Fibroblast of lung (primary cell): Measurements from ENCODE around the gene LRRC10B. TPM values are rescaled to one million over a fixed set of nuclear protein-coding genes. Genes with fewer than 3 reads are reported as not detected.
A peak's percentile ranks its signal among the peaks of the same experiment; 100 is the strongest.

ENCODE experiments used
- DNase-seq, 2 donors: peaks; one replicate each; pipeline versions ENCODE4 v3.0.0 to v3.0.0-alpha.2; 2010; ENCODE audit warnings: low read depth in 2 of 2
- H2AFZ ChIP-seq: 2 replicates; pipeline ENCODE4 v1.5.1; 2012; ENCODE audit warnings: low read length, control low read depth, inconsistent platforms
- H3K27ac ChIP-seq: 2 replicates; pipeline ENCODE4 v1.5.1; 2011; ENCODE audit warnings: low read length, control low read depth; ENCODE audit not compliant: insufficient read depth
- H3K27me3 ChIP-seq: 2 replicates; pipeline ENCODE4 v1.5.1; 2011; ENCODE audit warnings: mild to moderate bottlenecking, low read length; ENCODE audit not compliant: control insufficient read depth, insufficient read depth
- H3K36me3 ChIP-seq: 2 replicates; pipeline ENCODE4 v1.5.1; 2011; ENCODE audit warnings: low read length; ENCODE audit not compliant: control insufficient read depth, insufficient read depth
- H3K4me1 ChIP-seq: 2 replicates; pipeline ENCODE4 v1.5.1; 2011; ENCODE audit warnings: low read length; ENCODE audit not compliant: control insufficient read depth, insufficient read depth; ENCODE audit errors: extremely low read depth
- H3K4me2 ChIP-seq: 2 replicates; pipeline ENCODE4 v1.5.1; 2011; ENCODE audit warnings: low read length, control low read depth; ENCODE audit not compliant: insufficient read depth; ENCODE audit errors: extremely low read depth
- H3K4me3 ChIP-seq, 4 experiments: fragments of 200-600 bp in 1 of 4; sonication (generic) in 1 of 4; replicated peaks in 1 of 4; 2 replicates each; pipeline ENCODE4 v1.5.1; 2011 to 2016; ENCODE audit warnings: low read length in 4 of 4, low read depth in 3 of 4, mild to moderate bottlenecking in 3 of 4, control low read depth in 2 of 4, inconsistent platforms in 1 of 4, mixed read lengths in 1 of 4; ENCODE audit not compliant: insufficient read depth in 1 of 4; ENCODE audit errors: control extremely low read depth in 1 of 4
- H3K79me2 ChIP-seq: 2 replicates; pipeline ENCODE4 v1.5.1; 2012; ENCODE audit warnings: mild to moderate bottlenecking, low read length, inconsistent platforms; ENCODE audit not compliant: control insufficient read depth, insufficient read depth
- H3K9ac ChIP-seq: 2 replicates; pipeline ENCODE4 v1.5.1; 2011; ENCODE audit warnings: mild to moderate bottlenecking, low read length, control low read depth; ENCODE audit not compliant: insufficient read depth
- H3K9me3 ChIP-seq: 2 replicates; pipeline ENCODE4 v1.5.1; 2012; ENCODE audit warnings: low read depth, low read length; ENCODE audit not compliant: control insufficient read depth, insufficient read depth
- H4K20me1 ChIP-seq: 2 replicates; pipeline ENCODE4 v1.5.1; 2011; ENCODE audit warnings: low read length; ENCODE audit not compliant: control insufficient read depth, insufficient read depth; ENCODE audit errors: extremely low read depth
- EZH2 ChIP-seq: IDR thresholded peaks from 2 replicates; pipeline ENCODE4 v1.5.1; 2012; ENCODE audit warnings: low read length, control low read depth, mild to moderate bottlenecking; ENCODE audit errors: missing control alignments
- polyA plus RNA-seq, 2 donors: library from polyadenylated mRNA; depleted of rRNA in 1 of 2; stranded (reverse) in 1 of 2; unstranded in 1 of 2; fragments of >200 nt; gene quantifications; 2 replicates each; pipeline ENCODE4 v1.2.1, GENCODE V29; 2011 to 2012; ENCODE audit warnings: missing spikeins in 1 of 2
- total RNA-seq: library from RNA; depleted of rRNA; stranded (reverse); fragments of >200 nt; gene quantifications from 2 replicates; pipeline ENCODE4 v1.2.1, GENCODE V29; 2014
- TF ChIP-seq, protein P1 (sequence below), 2 donors: IDR thresholded peaks in 1 of 2; conservative IDR thresholded peaks in 1 of 2; 1 replicate in 1 of 2; 2 replicates in 1 of 2; pipeline ENCODE4 v1.5.1; 2011 to 2012; ENCODE audit warnings: low read length in 2 of 2, control low read depth in 1 of 2, inconsistent platforms in 1 of 2, low read depth in 1 of 2, mild to moderate bottlenecking in 1 of 2

The LRRC10B gene
- total and polyA plus RNA-seq, 2 donors (not counting 1 experiment from before 2014, with no cell fraction given) = 0.17 TPM; not detected in 1

DNA sequence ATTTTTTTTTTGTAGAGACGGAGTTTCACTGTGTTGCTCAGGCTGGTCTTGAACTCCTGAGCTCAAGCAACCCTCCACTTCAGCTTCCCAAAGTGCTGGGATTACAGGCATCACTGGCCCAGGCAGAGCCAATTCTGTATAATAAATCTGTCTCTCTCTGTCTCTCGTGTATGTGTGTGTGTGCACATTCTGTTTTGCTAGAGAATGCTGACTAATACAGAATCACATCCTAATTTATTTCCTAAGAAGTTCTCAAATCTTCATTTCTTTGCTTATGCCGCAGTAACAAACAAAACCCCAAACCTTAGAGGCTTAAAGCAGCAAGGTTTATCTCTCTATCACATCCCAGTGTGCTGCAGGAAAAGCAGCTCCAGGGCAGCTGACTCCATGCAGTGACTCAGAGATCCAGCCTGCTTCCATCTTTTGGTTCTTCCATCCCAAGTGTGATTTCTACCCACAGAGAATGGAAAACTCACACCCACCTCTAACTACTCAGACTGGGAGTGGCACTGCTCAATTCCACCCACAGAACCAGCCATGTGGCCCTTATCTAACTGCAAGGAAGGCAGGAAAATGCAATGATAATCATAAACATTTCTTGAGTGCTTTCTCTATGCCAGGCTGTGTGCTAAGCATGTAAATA is 35.1 kb upstream of the LRRC10B start:
- no peak for TF ChIP-seq EZH2
- TF ChIP-seq, protein P1, sequence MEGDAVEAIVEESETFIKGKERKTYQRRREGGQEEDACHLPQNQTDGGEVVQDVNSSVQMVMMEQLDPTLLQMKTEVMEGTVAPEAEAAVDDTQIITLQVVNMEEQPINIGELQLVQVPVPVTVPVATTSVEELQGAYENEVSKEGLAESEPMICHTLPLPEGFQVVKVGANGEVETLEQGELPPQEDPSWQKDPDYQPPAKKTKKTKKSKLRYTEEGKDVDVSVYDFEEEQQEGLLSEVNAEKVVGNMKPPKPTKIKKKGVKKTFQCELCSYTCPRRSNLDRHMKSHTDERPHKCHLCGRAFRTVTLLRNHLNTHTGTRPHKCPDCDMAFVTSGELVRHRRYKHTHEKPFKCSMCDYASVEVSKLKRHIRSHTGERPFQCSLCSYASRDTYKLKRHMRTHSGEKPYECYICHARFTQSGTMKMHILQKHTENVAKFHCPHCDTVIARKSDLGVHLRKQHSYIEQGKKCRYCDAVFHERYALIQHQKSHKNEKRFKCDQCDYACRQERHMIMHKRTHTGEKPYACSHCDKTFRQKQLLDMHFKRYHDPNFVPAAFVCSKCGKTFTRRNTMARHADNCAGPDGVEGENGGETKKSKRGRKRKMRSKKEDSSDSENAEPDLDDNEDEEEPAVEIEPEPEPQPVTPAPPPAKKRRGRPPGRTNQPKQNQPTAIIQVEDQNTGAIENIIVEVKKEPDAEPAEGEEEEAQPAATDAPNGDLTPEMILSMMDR (conservative IDR thresholded peaks at IDR 0.05 in 1 of 2, IDR thresholded peaks at IDR 0.05 in 1 of 2; ENCODE audit: low read depth in 1 of 2, low read length in 2 of 2) = no peak
- H3K4me1 ChIP-seq = no peaks in the 10 kb centered on the region
- H3K27ac ChIP-seq = no peak overlapping the region
- H3K27me3 ChIP-seq = no peaks in the 10 kb centered on the region
- H3K9ac ChIP-seq = no peak overlapping the region
- H2AFZ ChIP-seq = no peak overlapping the region
- DNase-seq = peak in 1 of 2 donors; percentile 64
- no peak overlapping the region for H3K4me2 ChIP-seq
- no peaks in the 10 kb centered on the region for H3K79me2 ChIP-seq
- H3K9me3 ChIP-seq = no peaks in the 10 kb centered on the region
- peaks cover 1% of the 10 kb centered on the region for H3K36me3 ChIP-seq
- no peaks in the 10 kb centered on the region for H4K20me1 ChIP-seq
- no peak overlapping the region for H3K4me3 ChIP-seq

- no peak overlapping the region for H3K27ac ChIP-seq
- no peak overlapping the region for H3K9ac ChIP-seq
- DNase-seq = no peak
- H3K36me3 ChIP-seq = peaks cover 1% of the 10 kb centered on the region
- H4K20me1 ChIP-seq = no peaks in the 10 kb centered on the region
- TF ChIP-seq, protein P1 (conservative IDR thresholded peaks at IDR 0.05 in 1 of 2, IDR thresholded peaks at IDR 0.05 in 1 of 2; ENCODE audit: low read depth in 1 of 2, low read length in 2 of 2) = no peak
- TF ChIP-seq EZH2 = no peak
- H3K79me2 ChIP-seq = no peaks in the 10 kb centered on the region
- H2AFZ ChIP-seq = no peak overlapping the region
- H3K27me3 ChIP-seq = no peaks in the 10 kb centered on the region
- no peak overlapping the region for H3K4me2 ChIP-seq
- no peaks in the 10 kb centered on the region for H3K9me3 ChIP-seq
- H3K4me3 ChIP-seq = no peak overlapping the region
- no peaks in the 10 kb centered on the region for H3K4me1 ChIP-seq
These were observed 34.4 kb upstream of the LRRC10B start for GRCh38 chr11:61474013-61474643.

- no peak for DNase-seq
- H3K4me1 ChIP-seq = no peaks in the 10 kb centered on the region
These were observed 33.1 kb upstream of the LRRC10B start for GRCh38 chr11:61475433-61475832.

More at GRCh38 chr11:61475433-61475832, 33.1 kb upstream of the LRRC10B start:
- H3K4me3 ChIP-seq = no peak overlapping the region
- H3K27ac ChIP-seq = no peak overlapping the region
- TF ChIP-seq EZH2 = no peak
- TF ChIP-seq, protein P1 (conservative IDR thresholded peaks at IDR 0.05 in 1 of 2, IDR thresholded peaks at IDR 0.05 in 1 of 2; ENCODE audit: low read depth in 1 of 2, low read length in 2 of 2) = no peak
- H3K4me2 ChIP-seq = no peak overlapping the region
- no peaks in the 10 kb centered on the region for H3K27me3 ChIP-seq
- H3K79me2 ChIP-seq = no peaks in the 10 kb centered on the region
- no peaks in the 10 kb centered on the region for H3K9me3 ChIP-seq
- H4K20me1 ChIP-seq = no peaks in the 10 kb centered on the region
- H3K9ac ChIP-seq = no peak overlapping the region
- peaks cover 1% of the 10 kb centered on the region for H3K36me3 ChIP-seq
- H2AFZ ChIP-seq = no peak overlapping the region
